Upper lobe of left lung (tissue), 4 donors: ENCODE data around the gene OGN.

Experiments used
- CTCF ChIP-seq, 6 experiments: fragments of 450-650 bp in 4 of 6; fragments of 200-600 bp in 2 of 6; sonication (generic) in 2 of 6; IDR thresholded peaks; one replicate each; pipeline ENCODE4 v1.5.1; 2016 to 2019; ENCODE audit warnings: antibody characterized with exemption in 6 of 6
- POLR2A ChIP-seq, 4 donors: fragments of 450-650 bp; IDR thresholded peaks; one replicate each; pipeline ENCODE4 v1.5.1; 2016 to 2017; ENCODE audit warnings: antibody characterized with exemption in 4 of 4, mild to moderate bottlenecking in 2 of 4

GRCh38 chr9:92429836-92430235 lies 25.5 kb upstream of the OGN start:
- no peak for TF ChIP-seq CTCF (IDR thresholded peaks at IDR 0.05)
- TF ChIP-seq POLR2A (IDR thresholded peaks at IDR 0.05) = no peak
